Epithelial cell of esophagus (primary cell): ENCODE results near the gene HTR7.

Source experiments
- DNase-seq: peaks from one replicate; pipeline ENCODE4 v3.0.0; 2010; ENCODE audit warnings: low read depth
- H3K4me3 ChIP-seq: 2 replicates; pipeline ENCODE4 v1.5.1; 2011; ENCODE audit warnings: mild to moderate bottlenecking, low read length, control low read depth
- CTCF ChIP-seq: IDR thresholded peaks from 2 replicates; pipeline ENCODE4 v1.5.1; 2011; ENCODE audit warnings: low read depth, mild to moderate bottlenecking, low read length, control low read depth, inconsistent platforms; ENCODE audit not compliant: insufficient read depth; ENCODE audit errors: missing control alignments

The HTR7 gene

DNA sequence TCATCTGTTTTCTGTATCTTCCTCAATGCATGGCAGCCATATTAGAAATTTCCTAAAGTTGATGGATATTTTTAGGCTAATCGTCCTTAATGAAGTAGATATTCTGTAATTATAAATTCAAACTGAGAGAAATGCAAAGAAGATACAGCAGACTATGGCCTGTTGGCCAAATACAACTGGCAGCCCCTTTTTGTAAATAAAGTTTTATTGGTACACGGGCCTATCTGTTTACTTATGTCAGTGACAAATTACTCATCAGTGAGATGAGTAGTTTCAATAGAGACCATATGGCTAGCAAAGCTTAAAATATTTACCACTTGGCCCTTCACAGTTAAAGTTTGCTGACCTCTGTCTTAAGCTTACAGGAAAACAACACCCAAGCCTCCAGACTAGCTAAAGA is 112.3 kb downstream of the HTR7 start:
- H3K4me3 ChIP-seq = no peak overlapping the region
- no peak for DNase-seq
- TF ChIP-seq CTCF = no peak

DNA sequence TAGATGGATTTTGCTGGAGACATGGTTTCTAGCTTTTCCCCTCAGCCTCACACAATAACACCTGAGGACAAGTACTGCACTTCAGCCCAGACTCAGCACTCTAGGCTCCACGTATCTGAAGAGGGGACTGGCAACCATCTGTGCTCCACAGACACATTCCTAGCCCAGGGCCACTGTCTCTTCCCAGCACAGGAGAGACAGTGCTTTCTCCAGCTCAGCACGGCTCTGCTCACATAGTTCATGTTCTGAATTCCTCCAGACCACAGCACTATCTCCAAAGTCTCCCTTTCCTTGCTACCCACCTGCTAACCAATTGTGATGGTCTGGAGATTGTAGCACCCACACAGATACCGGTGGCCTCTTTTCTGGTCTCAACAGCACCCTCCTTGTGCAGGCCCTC is 114.5 kb downstream of the HTR7 start:
- no peak for TF ChIP-seq CTCF
- no peak for DNase-seq
- H3K4me3 ChIP-seq = no peak overlapping the region

DNA sequence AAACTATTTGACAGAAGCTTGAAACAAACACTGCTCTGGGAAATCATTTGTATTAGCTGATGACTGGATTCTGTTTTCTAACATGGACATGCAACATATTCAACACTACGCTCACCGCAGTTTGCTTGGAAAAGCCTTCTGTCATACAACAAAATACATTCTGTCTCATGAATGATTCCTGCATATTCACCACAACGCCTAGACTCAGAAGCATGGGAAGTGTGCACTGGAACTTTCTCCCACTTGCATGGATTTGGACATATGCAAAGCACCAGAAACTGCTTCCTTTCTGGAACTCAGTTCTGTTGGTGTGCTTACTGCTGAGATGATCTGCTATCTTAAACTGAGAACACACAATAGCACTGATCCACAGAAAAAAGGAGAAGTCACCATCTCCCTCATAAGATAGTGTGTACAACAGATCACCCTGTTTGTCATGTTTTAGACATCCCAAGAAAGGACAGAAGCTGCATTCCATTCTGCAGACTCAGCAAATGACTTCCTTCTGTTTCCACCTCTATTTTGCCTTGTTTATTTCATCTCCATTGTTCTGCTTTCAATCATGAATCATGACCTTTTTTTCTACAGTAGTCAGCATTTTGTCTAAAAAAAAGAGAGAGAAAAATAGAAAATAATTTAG is 115.8 kb downstream of the HTR7 start:
- peak; percentile 72 for DNase-seq
- TF ChIP-seq CTCF = no peak
- H3K4me3 ChIP-seq = no peak overlapping the region

DNA sequence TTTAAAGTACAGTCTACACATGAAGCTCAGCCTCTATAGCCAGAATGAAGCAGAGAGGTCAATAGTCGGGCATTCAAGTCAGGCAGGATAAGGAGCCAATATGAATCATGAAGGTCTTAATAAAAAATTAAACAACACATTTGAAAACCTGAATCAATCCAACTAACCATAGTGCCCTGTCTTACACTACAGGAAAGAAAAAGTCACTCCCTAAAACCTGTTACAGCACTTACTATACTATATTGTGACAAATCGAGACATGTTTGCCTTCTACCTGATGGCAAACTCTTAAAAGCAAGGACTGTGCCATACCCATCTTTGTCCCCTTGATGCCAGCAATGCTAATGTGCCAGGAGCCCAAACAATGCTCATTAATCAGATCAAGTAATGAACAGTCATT is 117.6 kb downstream of the HTR7 start:
- H3K4me3 ChIP-seq = no peak overlapping the region
- no peak for TF ChIP-seq CTCF
- DNase-seq = no peak

GRCh38 chr10:90738885-90739284 is 119.0 kb downstream of the HTR7 start:
- TF ChIP-seq CTCF = no peak
- DNase-seq = no peak
- no peak overlapping the region for H3K4me3 ChIP-seq

GRCh38 chr10:90734415-90734814 is 123.4 kb downstream of the HTR7 start:
- TF ChIP-seq CTCF = no peak
- no peak overlapping the region for H3K4me3 ChIP-seq
- no peak for DNase-seq

GRCh38 chr10:90732581-90732980 is 125.3 kb downstream of the HTR7 start:
- no peak for DNase-seq
- H3K4me3 ChIP-seq = no peak overlapping the region
- TF ChIP-seq CTCF = no peak
